ENCODE measurements around the gene NPTX2. TPM values are rescaled to one million over a fixed set of nuclear protein-coding genes. Genes with fewer than 3 reads are reported as not detected.

NPTX2 gene
- total RNA-seq, 1 donor from 2014 or later: 0.40 TPM

GRCh38 chr7:98654524-98655272 lies 37.6 kb downstream of the NPTX2 start:
- no peak for TF ChIP-seq CTCF (conservative IDR thresholded peaks at IDR 0.05; ENCODE audit: low read depth, low read length)

GRCh38 chr7:98655611-98656010 lies 38.5 kb downstream of the NPTX2 start:
- no peak overlapping the region for H3K4me3 ChIP-seq (ENCODE audit: low read depth, low read length)
- DNase-seq (ENCODE audit: low read depth): no peak
- TF ChIP-seq CTCF (conservative IDR thresholded peaks at IDR 0.05; ENCODE audit: low read depth, low read length): no peak

More at GRCh38 chr7:98654524-98655272, 37.6 kb downstream of the NPTX2 start:
- no peak overlapping the region for H3K4me3 ChIP-seq (ENCODE audit: low read depth, low read length)
- no peak for DNase-seq (ENCODE audit: low read depth)

GRCh38 chr7:98656899-98657298 lies 39.8 kb downstream of the NPTX2 start:
- TF ChIP-seq CTCF (conservative IDR thresholded peaks at IDR 0.05; ENCODE audit: low read depth, low read length): no peak
- H3K4me3 ChIP-seq (ENCODE audit: low read depth, low read length): no peak overlapping the region
- DNase-seq (ENCODE audit: low read depth): no peak

GRCh38 chr7:98657736-98658135 lies 40.7 kb downstream of the NPTX2 start:
- TF ChIP-seq CTCF (conservative IDR thresholded peaks at IDR 0.05; ENCODE audit: low read depth, low read length): no peak
- DNase-seq (ENCODE audit: low read depth): no peak
- no peak overlapping the region for H3K4me3 ChIP-seq (ENCODE audit: low read depth, low read length)

GRCh38 chr7:98659756-98660155 lies 42.7 kb downstream of the NPTX2 start:
- H3K4me3 ChIP-seq (ENCODE audit: low read depth, low read length): no peak overlapping the region
- no peak for DNase-seq (ENCODE audit: low read depth)
- no peak for TF ChIP-seq CTCF (conservative IDR thresholded peaks at IDR 0.05; ENCODE audit: low read depth, low read length)

- H3K4me3 ChIP-seq (ENCODE audit: low read depth, low read length): no peak overlapping the region
- TF ChIP-seq CTCF (conservative IDR thresholded peaks at IDR 0.05; ENCODE audit: low read depth, low read length): no peak
- no peak for DNase-seq (ENCODE audit: low read depth)
These were observed 44.5 kb downstream of the NPTX2 start for GRCh38 chr7:98661607-98662006.

GRCh38 chr7:98662289-98662688 lies 45.2 kb downstream of the NPTX2 start:
- no peak overlapping the region for H3K4me3 ChIP-seq (ENCODE audit: low read depth, low read length)
- no peak for DNase-seq (ENCODE audit: low read depth)
- TF ChIP-seq CTCF (conservative IDR thresholded peaks at IDR 0.05; ENCODE audit: low read depth, low read length): no peak
